Fibroblast of pulmonary artery (primary cell): ENCODE measurements around the gene RPH3AL.
"Not testable (repeated sequence)": the region's sequence is repeated elsewhere in the genome, so short reads cannot be mapped to it uniquely, and the experiment has no call there.

ENCODE experiments used
- DNase-seq: peaks from one replicate; pipeline ENCODE4 v3.0.0-alpha.2; 2010; ENCODE audit warnings: low read depth
- H3K4me3 ChIP-seq: replicated peaks from 2 replicates; pipeline ENCODE4 v1.5.1; 2011; ENCODE audit warnings: low read depth, mild to moderate bottlenecking, control low read depth, low read length, moderate library complexity
- CTCF ChIP-seq: IDR thresholded peaks from 2 replicates; pipeline ENCODE4 v1.5.1; 2011; ENCODE audit warnings: mild to moderate bottlenecking, control low read depth, low read length, inconsistent platforms; ENCODE audit errors: missing control alignments

Gene RPH3AL

GRCh38 chr17:237406-237955, 115.1 kb downstream of the RPH3AL start:
- no peak for TF ChIP-seq CTCF
- H3K4me3 ChIP-seq, result no peak overlapping the region
- no peak for DNase-seq

- TF ChIP-seq CTCF, result no peak
Measured at GRCh38 chr17:236641-237405, 115.8 kb downstream of the RPH3AL start.

GRCh38 chr17:235831-236640, 116.6 kb downstream of the RPH3AL start:
- no peak overlapping the region for H3K4me3 ChIP-seq
- no peak for DNase-seq
- TF ChIP-seq CTCF, result no peak

More at GRCh38 chr17:236641-237405, 115.8 kb downstream of the RPH3AL start:
- no peak overlapping the region for H3K4me3 ChIP-seq
- no peak for DNase-seq

GRCh38 chr17:234994-235830, 117.4 kb downstream of the RPH3AL start:
- not testable (repeated sequence) for DNase-seq, H3K4me3 ChIP-seq

GRCh38 chr17:234163-234993, 118.2 kb downstream of the RPH3AL start:
- DNase-seq, H3K4me3 ChIP-seq: not testable (repeated sequence)

GRCh38 chr17:233473-233941, 119.1 kb downstream of the RPH3AL start:
- no peak for DNase-seq
- TF ChIP-seq CTCF, result no peak
- no peak overlapping the region for H3K4me3 ChIP-seq
